Osteoblast (primary cell): ENCODE measurements around the gene CAPN14. TPM values are rescaled to one million over a fixed set of nuclear protein-coding genes. Genes with fewer than 3 reads are reported as not detected.

Experiments
- DNase-seq: peaks from one replicate; pipeline ENCODE4 v3.0.0; 2011; ENCODE audit warnings: low spot score, mixed read lengths; ENCODE audit not compliant: insufficient read length; ENCODE audit errors: missing footprints
- H2AFZ ChIP-seq: 2 replicates; pipeline ENCODE4 v1.6.0; 2011; ENCODE audit warnings: mild to moderate bottlenecking, low read length
- H3K27ac ChIP-seq: 2 replicates; pipeline ENCODE4 v1.5.1; 2011; ENCODE audit warnings: mild to moderate bottlenecking, low read depth, low read length, moderate library complexity
- H3K27me3 ChIP-seq: 2 replicates; pipeline ENCODE4 v1.6.0; 2012; ENCODE audit warnings: mild to moderate bottlenecking, control low read depth, inconsistent platforms, low read length, moderate library complexity; ENCODE audit not compliant: insufficient read depth
- H3K36me3 ChIP-seq: 2 replicates; pipeline ENCODE4 v1.5.1; 2011; ENCODE audit warnings: mild to moderate bottlenecking, low read length, control low read depth, moderate library complexity; ENCODE audit not compliant: insufficient read depth
- H3K4me1 ChIP-seq: 2 replicates; pipeline ENCODE4 v1.5.1; 2011; ENCODE audit warnings: mild to moderate bottlenecking, low read length, control low read depth, moderate library complexity; ENCODE audit not compliant: insufficient read depth
- H3K4me2 ChIP-seq: 2 replicates; pipeline ENCODE4 v1.6.0; 2011; ENCODE audit warnings: mild to moderate bottlenecking, low read length; ENCODE audit not compliant: insufficient read depth
- H3K4me3 ChIP-seq: fragments of 200-600 bp; sonication (generic); 3 replicates; pipeline ENCODE4 v1.5.1; 2012; ENCODE audit warnings: mild to moderate bottlenecking, low read length, inconsistent platforms; ENCODE audit not compliant: insufficient read depth
- H3K79me2 ChIP-seq: 2 replicates; pipeline ENCODE4 v1.6.0; 2012; ENCODE audit warnings: mild to moderate bottlenecking, low read length, control low read depth, inconsistent platforms; ENCODE audit not compliant: insufficient read depth
- H3K9me3 ChIP-seq: 2 replicates; pipeline ENCODE4 v1.5.1; 2011; ENCODE audit warnings: low read depth, low read length, control low read depth
- H4K20me1 ChIP-seq: 2 replicates; pipeline ENCODE4 v1.6.0; 2012; ENCODE audit warnings: mild to moderate bottlenecking, low read length, control low read depth; ENCODE audit not compliant: insufficient read depth
- CTCF ChIP-seq: IDR thresholded peaks from 2 replicates; pipeline ENCODE4 v1.5.1; 2011; ENCODE audit warnings: mild to moderate bottlenecking, low read depth, low read length, moderate library complexity; ENCODE audit errors: extremely low read depth
- total RNA-seq: library from RNA; depleted of rRNA; stranded (reverse); fragments of >200 nt; gene quantifications from 2 replicates; pipeline ENCODE4 v1.2.3, GENCODE V29; 2012

The CAPN14 gene
- total RNA-seq, 1 donor = under 0.01 TPM

- Histone ChIP-seq H3K27me3 (no peaks in the 10 kb centered on the region), H3K4me1 (no peaks in the 10 kb centered on the region), H3K36me3 (no peaks in the 10 kb centered on the region), H3K9me3 (no peaks in the 10 kb centered on the region), H3K4me2 (no peak overlapping the region), H2AFZ (no peak overlapping the region), H3K79me2 (no peaks in the 10 kb centered on the region), H3K27ac (no peak overlapping the region), H3K4me3 (no peak overlapping the region), H4K20me1 (no peaks in the 10 kb centered on the region)
- DNase-seq = no peak
- no peak for TF ChIP-seq CTCF
Measured at GRCh38 chr2:31196622-31197021, 20.7 kb downstream of the CAPN14 start.

GRCh38 chr2:31193806-31194205, 23.5 kb downstream of the CAPN14 start:
- H3K36me3 ChIP-seq = no peaks in the 10 kb centered on the region
- H3K79me2 ChIP-seq = no peaks in the 10 kb centered on the region
- H3K27ac ChIP-seq = no peak overlapping the region
- no peaks in the 10 kb centered on the region for H3K4me1 ChIP-seq
- no peaks in the 10 kb centered on the region for H4K20me1 ChIP-seq
- no peak for DNase-seq
- H3K4me2 ChIP-seq = no peak overlapping the region
- no peak overlapping the region for H3K4me3 ChIP-seq
- H3K27me3 ChIP-seq = no peaks in the 10 kb centered on the region
- TF ChIP-seq CTCF = no peak
- H2AFZ ChIP-seq = no peak overlapping the region
- no peaks in the 10 kb centered on the region for H3K9me3 ChIP-seq

- Histone ChIP-seq H3K4me3 (no peak overlapping the region), H3K79me2 (no peaks in the 10 kb centered on the region), H3K27ac (no peak overlapping the region), H2AFZ (no peak overlapping the region), H3K36me3 (no peaks in the 10 kb centered on the region), H3K9me3 (no peaks in the 10 kb centered on the region), H3K4me1 (no peaks in the 10 kb centered on the region), H3K4me2 (no peak overlapping the region), H4K20me1 (no peaks in the 10 kb centered on the region), H3K27me3 (no peaks in the 10 kb centered on the region)
- DNase-seq = no peak
- TF ChIP-seq CTCF = no peak
Measured at GRCh38 chr2:31192851-31193392, 24.4 kb downstream of the CAPN14 start.

- Histone ChIP-seq H3K79me2 (no peaks in the 10 kb centered on the region), H3K36me3 (no peaks in the 10 kb centered on the region), H3K9me3 (no peaks in the 10 kb centered on the region), H3K27ac (no peak overlapping the region), H4K20me1 (no peaks in the 10 kb centered on the region), H2AFZ (no peak overlapping the region), H3K27me3 (no peaks in the 10 kb centered on the region), H3K4me3 (no peak overlapping the region), H3K4me1 (no peaks in the 10 kb centered on the region), H3K4me2 (no peak overlapping the region)
- TF ChIP-seq CTCF = no peak
- no peak for DNase-seq
Measured at GRCh38 chr2:31192396-31192795, 24.9 kb downstream of the CAPN14 start.
